NB4 (cell line): ENCODE results near the gene TIMP4.

Experiments used
- MYC ChIP-seq: IDR thresholded peaks from 2 replicates; pipeline ENCODE4 v1.6.1; 2011; ENCODE audit warnings: low read depth, low read length
- POLR2A ChIP-seq: IDR thresholded peaks from 2 replicates; pipeline ENCODE4 v1.6.1; 2011; ENCODE audit warnings: mild to moderate bottlenecking; ENCODE audit not compliant: insufficient read length; ENCODE audit errors: extremely low read depth
- TF ChIP-seq, protein P1 (sequence below): IDR thresholded peaks from one replicate; pipeline ENCODE4 v1.5.1; 2012; ENCODE audit warnings: low read depth, low read length
- TF ChIP-seq, protein P2 (sequence below): IDR thresholded peaks from 2 replicates; pipeline ENCODE4 v1.6.1; 2011; ENCODE audit warnings: low read depth, low read length

- TF ChIP-seq, protein P1, sequence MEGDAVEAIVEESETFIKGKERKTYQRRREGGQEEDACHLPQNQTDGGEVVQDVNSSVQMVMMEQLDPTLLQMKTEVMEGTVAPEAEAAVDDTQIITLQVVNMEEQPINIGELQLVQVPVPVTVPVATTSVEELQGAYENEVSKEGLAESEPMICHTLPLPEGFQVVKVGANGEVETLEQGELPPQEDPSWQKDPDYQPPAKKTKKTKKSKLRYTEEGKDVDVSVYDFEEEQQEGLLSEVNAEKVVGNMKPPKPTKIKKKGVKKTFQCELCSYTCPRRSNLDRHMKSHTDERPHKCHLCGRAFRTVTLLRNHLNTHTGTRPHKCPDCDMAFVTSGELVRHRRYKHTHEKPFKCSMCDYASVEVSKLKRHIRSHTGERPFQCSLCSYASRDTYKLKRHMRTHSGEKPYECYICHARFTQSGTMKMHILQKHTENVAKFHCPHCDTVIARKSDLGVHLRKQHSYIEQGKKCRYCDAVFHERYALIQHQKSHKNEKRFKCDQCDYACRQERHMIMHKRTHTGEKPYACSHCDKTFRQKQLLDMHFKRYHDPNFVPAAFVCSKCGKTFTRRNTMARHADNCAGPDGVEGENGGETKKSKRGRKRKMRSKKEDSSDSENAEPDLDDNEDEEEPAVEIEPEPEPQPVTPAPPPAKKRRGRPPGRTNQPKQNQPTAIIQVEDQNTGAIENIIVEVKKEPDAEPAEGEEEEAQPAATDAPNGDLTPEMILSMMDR, result no peak
- TF ChIP-seq POLR2A (no peak), MYC (no peak)
- TF ChIP-seq, protein P2, sequence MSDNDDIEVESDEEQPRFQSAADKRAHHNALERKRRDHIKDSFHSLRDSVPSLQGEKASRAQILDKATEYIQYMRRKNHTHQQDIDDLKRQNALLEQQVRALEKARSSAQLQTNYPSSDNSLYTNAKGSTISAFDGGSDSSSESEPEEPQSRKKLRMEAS, result no peak
Measured at GRCh38 chr3:12186515-12187286, 28.0 kb upstream of the TIMP4 start.
